ENCODE data around the gene PRDM1. TPM values are rescaled to one million over a fixed set of nuclear protein-coding genes. Genes with fewer than 3 reads are reported as not detected.
A peak's percentile ranks its signal among the peaks of the same experiment; 100 is the strongest.

The PRDM1 gene
- total RNA-seq, 1 donor from 2014 or later = 0.40 TPM

GRCh38 chr6:106094964-106095335 lies 8.8 kb downstream of the PRDM1 start:
- DNase-seq (ENCODE audit: low read depth in 2 of 2) = no peak

GRCh38 chr6:106097411-106098231 lies 11.5 kb downstream of the PRDM1 start:
- DNase-seq (ENCODE audit: low read depth in 2 of 2) = peak; percentile 20 to 39

GRCh38 chr6:106098383-106099234 lies 12.5 kb downstream of the PRDM1 start:
- DNase-seq (ENCODE audit: low read depth in 2 of 2) = peak in 1 of 2 donors; percentile 80

- DNase-seq (ENCODE audit: low read depth in 2 of 2) = peak in 1 of 2 donors; percentile 35
Observed at GRCh38 chr6:106099235-106099537, 13.1 kb downstream of the PRDM1 start.

GRCh38 chr6:106100755-106101154 lies 14.6 kb downstream of the PRDM1 start:
- DNase-seq (ENCODE audit: low read depth in 2 of 2) = no peak

DNA sequence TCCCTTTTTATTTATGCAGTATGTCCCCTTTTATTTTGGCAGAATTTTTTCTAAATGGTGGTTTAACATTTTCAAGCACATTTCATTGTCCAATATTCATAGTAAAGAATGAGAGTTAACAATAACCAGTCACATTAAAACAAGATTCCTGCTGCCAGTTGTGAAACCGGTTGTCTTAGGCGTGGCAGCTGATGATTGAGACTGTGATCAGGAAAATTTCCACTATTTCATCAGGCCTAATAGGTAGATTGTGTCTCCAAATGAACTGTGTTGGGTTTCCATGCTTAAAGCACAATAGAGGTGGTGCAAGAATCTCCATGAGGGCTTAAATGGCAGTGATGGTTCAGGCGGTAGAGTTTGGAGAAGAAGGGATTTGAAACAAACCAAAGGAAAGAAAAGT lies 15.3 kb downstream of the PRDM1 start:
- DNase-seq (ENCODE audit: low read depth in 2 of 2) = no peak

DNA sequence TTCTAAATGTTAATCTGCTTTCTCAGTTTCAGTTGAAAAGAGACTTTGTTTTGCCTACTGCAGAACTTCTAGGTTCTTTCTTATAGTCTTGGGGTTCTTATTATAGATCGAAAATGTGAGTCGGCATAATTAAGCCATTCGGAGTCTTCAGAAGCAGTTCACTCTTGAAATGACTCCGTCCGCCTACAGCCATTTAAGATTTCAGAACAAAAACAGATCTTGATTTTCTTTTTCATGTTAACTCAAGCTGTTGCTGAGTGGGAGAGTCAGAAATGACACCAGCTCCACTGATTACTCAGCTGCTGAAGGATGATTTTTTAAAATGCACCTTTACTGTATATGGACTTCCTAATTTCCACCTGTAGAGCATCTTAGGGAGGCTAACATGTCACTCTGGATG lies 15.9 kb downstream of the PRDM1 start:
- DNase-seq (ENCODE audit: low read depth in 2 of 2) = no peak

DNA sequence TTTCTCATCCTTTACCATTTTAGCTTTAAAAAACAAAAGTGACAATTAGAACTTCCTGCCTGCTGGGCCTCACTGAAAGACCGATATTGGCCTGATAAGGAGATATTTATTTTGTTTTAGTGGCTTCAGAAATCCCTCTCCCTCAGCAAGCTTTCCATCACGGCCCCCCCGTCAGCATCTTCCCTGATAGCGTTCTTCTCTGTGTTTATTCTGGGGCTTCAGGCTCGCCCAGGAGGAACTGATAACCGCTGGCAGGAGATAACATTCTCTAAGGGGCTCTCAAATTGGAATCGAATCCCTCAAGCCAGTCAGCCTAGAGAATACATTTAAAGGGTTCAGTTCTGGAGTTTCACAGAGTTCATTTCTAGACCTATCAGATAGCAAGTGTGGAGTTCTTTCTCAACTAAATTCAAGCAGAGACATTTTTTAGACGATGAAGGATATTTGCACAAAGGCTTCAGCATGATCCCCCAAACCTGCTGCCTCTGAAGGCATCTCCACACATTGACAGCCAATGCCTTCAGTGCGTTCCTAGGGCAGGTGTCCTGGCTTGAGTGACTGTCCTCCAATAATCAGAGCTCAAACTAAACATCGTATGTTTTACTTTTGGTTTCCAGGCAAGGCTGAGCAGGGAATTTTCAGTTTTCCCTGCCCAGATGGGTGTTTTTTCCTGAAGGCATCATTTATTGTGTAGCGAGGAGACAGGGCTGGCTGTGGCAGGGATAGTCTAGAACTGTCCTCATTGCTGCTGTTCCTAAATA lies 17.0 kb downstream of the PRDM1 start:
- no peak for DNase-seq (ENCODE audit: low read depth in 2 of 2)

DNA sequence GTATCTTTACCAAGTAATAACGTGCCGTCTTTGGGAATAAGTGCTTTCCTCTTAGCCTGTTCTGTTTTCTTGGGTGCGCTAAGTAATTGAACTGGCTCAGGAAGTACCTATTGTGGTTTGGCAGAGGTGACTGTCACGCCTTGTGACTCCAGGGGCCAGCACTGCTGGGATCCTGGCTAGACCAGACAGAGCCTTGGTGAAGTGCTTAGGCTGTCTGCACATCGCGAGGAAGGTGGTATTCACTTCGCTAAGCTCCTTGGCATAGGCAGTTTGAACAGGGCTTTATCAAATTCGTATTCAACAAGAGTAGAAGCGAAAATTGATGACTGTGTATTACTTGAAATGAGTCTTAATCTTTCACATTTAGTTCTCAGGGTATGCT lies 17.6 kb downstream of the PRDM1 start:
- no peak for DNase-seq (ENCODE audit: low read depth in 2 of 2)

DNA sequence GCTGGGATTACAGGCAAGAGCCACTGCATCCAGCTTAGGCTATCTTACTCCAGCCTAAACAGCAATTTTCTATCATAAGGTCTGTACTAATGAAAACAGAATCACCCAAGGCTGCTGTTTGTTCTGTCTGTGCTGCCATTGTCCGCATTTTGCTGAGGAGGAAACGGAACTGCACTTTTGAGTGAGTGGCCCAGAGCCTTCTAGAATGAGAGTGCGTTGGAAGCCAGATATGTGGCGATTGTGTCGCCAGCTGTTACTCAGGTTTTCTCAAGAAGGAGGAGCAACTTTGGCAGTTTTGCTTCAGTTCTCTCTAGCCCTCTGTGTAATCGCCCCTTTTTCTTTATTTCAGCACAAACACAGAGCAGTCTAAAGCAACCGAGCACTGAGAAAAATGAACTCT lies 18.3 kb downstream of the PRDM1 start:
- no peak for DNase-seq (ENCODE audit: low read depth in 2 of 2)

- DNase-seq (ENCODE audit: low read depth in 2 of 2) = no peak
Observed at GRCh38 chr6:106104941-106105340, 18.8 kb downstream of the PRDM1 start.

DNA sequence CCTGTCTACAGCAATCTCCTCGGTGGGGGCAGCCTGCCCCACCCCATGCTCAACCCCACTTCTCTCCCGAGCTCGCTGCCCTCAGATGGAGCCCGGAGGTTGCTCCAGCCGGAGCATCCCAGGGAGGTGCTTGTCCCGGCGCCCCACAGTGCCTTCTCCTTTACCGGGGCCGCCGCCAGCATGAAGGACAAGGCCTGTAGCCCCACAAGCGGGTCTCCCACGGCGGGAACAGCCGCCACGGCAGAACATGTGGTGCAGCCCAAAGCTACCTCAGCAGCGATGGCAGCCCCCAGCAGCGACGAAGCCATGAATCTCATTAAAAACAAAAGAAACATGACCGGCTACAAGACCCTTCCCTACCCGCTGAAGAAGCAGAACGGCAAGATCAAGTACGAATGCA lies 19.4 kb downstream of the PRDM1 start:
- no peak for DNase-seq (ENCODE audit: low read depth in 2 of 2)

DNA sequence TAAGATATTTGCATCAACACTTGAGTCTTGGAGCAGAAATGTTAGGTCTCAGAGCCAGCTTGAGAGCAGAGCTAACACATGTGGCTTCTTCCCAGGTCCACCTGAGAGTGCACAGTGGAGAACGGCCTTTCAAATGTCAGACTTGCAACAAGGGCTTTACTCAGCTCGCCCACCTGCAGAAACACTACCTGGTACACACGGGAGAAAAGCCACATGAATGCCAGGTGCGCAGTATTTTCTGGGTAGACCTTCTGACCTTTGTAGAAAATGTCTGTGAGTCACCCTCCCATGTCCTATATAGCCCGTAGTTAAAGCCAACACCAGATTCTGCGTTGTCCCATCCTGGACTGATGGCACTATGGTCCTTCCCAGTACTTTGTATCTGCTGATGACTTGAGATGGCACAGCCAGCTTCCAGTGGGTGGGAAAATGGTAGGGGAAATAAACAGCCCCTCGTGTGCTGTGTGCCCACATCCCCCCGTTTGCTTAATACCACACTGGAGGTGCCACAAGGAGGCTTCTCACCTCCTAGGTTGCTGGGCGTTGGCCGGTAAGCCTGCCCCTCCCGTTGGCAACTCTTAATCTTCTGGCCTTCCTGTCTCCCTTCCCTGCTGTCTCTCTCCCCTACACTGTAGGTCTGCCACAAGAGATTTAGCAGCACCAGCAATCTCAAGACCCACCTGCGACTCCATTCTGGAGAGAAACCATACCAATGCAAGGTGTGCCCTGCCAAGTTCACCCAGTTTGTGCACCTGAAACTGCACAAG lies 20.3 kb downstream of the PRDM1 start:
- DNase-seq (ENCODE audit: low read depth in 2 of 2) = no peak

DNA sequence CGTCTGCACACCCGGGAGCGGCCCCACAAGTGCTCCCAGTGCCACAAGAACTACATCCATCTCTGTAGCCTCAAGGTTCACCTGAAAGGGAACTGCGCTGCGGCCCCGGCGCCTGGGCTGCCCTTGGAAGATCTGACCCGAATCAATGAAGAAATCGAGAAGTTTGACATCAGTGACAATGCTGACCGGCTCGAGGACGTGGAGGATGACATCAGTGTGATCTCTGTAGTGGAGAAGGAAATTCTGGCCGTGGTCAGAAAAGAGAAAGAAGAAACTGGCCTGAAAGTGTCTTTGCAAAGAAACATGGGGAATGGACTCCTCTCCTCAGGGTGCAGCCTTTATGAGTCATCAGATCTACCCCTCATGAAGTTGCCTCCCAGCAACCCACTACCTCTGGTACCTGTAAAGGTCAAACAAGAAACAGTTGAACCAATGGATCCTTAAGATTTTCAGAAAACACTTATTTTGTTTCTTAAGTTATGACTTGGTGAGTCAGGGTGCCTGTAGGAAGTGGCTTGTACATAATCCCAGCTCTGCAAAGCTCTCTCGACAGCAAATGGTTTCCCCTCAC lies 21.0 kb downstream of the PRDM1 start:
- DNase-seq (ENCODE audit: low read depth in 2 of 2) = no peak

- DNase-seq (ENCODE audit: low read depth in 2 of 2) = no peak
Observed at GRCh38 chr6:106108129-106108528, 22.0 kb downstream of the PRDM1 start.

DNA sequence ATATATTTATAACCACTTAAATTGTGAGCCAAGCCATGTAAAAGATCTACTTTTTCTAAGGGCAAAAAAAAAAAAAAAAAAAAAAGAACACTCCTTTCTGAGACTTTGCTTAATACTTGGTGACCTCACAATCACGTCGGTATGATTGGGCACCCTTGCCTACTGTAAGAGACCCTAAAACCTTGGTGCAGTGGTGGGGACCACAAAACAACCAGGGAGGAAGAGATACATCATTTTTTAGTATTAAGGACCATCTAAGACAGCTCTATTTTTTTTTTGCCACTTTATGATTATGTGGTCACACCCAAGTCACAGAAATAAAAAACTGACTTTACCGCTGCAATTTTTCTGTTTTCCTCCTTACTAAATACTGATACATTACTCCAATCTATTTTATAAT lies 22.9 kb downstream of the PRDM1 start:
- DNase-seq (ENCODE audit: low read depth in 2 of 2) = no peak

GRCh38 chr6:106110164-106110826 lies 24.2 kb downstream of the PRDM1 start:
- DNase-seq (ENCODE audit: low read depth in 2 of 2) = no peak

DNA sequence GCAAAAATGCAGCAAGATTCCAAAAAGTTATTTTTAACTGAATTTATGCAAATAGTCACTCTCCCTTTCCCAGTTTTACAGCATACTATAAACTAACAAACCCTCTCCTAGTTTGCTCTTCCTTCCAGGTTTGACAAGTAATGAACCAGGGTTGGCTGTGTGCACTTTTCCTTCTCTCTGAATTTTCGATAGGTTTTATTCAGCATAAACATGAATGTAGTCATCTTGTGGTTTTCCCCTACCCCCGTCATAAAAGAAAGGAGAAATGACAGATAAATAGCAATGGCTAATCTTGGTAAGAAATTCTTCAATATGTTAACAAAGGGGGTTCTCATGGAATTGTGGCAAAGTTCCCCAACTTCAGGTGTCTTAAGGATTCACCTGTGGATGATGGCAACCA lies 26.3 kb downstream of the PRDM1 start:
- DNase-seq (ENCODE audit: low read depth in 2 of 2) = no peak

DNA sequence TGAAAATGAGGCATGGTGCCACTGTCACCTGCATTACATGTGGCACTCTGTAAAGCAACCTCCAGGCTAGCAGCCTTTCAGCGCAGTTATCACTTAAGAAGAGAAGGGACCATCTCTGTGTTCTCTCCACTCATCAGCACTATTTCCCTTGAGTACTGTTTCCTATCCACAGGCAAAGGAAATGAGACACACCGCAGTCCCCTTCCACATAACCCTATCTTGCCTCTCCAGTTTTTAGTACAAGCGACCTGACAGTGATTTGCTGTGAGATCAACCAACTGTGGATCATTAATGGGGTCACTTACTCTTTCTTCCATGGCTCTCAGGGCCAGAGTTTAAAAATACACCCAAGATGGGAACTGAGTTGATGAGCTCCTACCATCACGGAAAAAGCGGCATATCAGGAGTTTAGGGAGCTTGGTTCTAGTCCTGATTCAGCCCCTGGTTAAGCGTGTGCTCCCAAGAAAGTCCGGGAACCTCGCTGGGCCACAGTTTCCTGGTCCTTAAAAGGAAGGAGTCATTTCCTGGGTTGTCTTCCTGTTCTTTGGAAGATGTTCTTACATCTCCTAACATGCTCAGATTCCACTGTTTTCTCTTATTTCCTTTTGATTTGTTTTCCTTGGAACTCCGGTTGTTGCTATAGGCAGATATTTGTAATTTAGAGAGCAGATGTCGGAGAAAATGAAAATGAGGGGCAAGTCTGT lies 27.3 kb downstream of the PRDM1 start:
- peak in 1 of 2 donors; percentile 53 for DNase-seq (ENCODE audit: low read depth in 2 of 2)

DNA sequence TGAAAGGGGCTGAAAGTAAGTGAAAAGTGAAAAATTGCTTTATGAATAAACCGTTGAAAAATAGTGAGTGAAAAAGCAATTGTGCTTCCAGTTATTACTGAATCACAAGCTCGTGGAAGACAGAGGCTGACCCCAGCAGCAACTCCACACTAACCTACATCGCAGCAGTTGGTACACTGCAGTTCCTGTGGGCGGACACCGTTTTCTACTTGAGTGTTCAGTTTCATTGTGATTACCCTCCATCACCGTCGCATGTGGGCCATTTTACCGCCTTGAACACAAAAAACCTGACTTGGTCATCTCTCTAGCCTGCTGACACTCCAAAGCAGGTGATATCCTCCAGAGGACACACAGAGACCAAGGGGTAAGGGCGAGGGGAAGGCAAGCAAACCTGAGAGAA lies 28.4 kb downstream of the PRDM1 start:
- no peak for DNase-seq (ENCODE audit: low read depth in 2 of 2)

All from lung microvascular endothelial cell (primary cell).